Cardiac muscle cell (in vitro differentiated cells and primary cell): ENCODE results near the gene TENT5D. TPM values are rescaled to one million over a fixed set of nuclear protein-coding genes. Genes with fewer than 3 reads are reported as not detected.
A peak's percentile ranks its signal among the peaks of the same experiment; 100 is the strongest.
"Not testable (repeated sequence)": the region's sequence is repeated elsewhere in the genome, so short reads cannot be mapped to it uniquely, and the experiment has no call there.

ENCODE experiments used
- DNase-seq, 2 donors: peaks; one replicate each; pipeline versions ENCODE4 v3.0.0 to v3.0.0-alpha.2; 2010 to 2017; ENCODE audit warnings: low read depth in 1 of 2, low spot score in 1 of 2
- H3K27ac ChIP-seq: fragments of 200-600 bp; sonication (generic); 2 replicates; pipeline ENCODE4 v1.5.1; 2016
- H3K27me3 ChIP-seq: fragments of 200-600 bp; sonication (generic); 2 replicates; pipeline ENCODE4 v1.6.0; 2016; ENCODE audit warnings: control low read depth
- H3K36me3 ChIP-seq: fragments of 200-600 bp; sonication (generic); 2 replicates; pipeline ENCODE4 v1.5.1; 2016; ENCODE audit warnings: control low read depth
- H3K4me1 ChIP-seq: fragments of 200-600 bp; sonication (generic); 2 replicates; pipeline ENCODE4 v1.8.1; 2017; ENCODE audit warnings: low read depth, mild to moderate bottlenecking, mixed run types
- H3K4me3 ChIP-seq: fragments of 200-600 bp; sonication (generic); 2 replicates; pipeline ENCODE4 v1.5.1; 2016; ENCODE audit warnings: mild to moderate bottlenecking
- H3K9me3 ChIP-seq: fragments of 200-600 bp; sonication (generic); 2 replicates; pipeline ENCODE4 v1.5.1; 2017; ENCODE audit warnings: low read depth, mild to moderate bottlenecking, control low read depth
- CTCF ChIP-seq: IDR thresholded peaks from 2 replicates; pipeline ENCODE4 v1.5.1; 2012; ENCODE audit warnings: low read depth, mild to moderate bottlenecking, low read length
- polyA plus RNA-seq: library from polyadenylated mRNA; unstranded; fragments of >200 nt; fragmentation: Nextera tagmentation; extraction: Ambion mirVana; gene quantifications from 2 replicates; pipeline ENCODE4 v1.2.1, GENCODE V29; 2016
- total RNA-seq: library from RNA; depleted of rRNA; stranded (reverse); fragments of >200 nt; gene quantifications from 2 replicates; pipeline ENCODE4 v1.2.3, GENCODE V29; 2016

The TENT5D gene
- total and polyA plus RNA-seq, 2 experiments from 2014 or later: not detected

GRCh38 chrX:80430826-80431504 lies 10.7 kb downstream of the TENT5D start:
- no peak for TF ChIP-seq CTCF
- Histone ChIP-seq H3K4me1 (no peaks in the 10 kb centered on the region), H3K36me3 (no peaks in the 10 kb centered on the region), H3K9me3 (no peaks in the 10 kb centered on the region), H3K27me3 (no peaks in the 10 kb centered on the region), H3K27ac (no peak overlapping the region), H3K4me3 (no peak overlapping the region)
- peak in 1 of 2 donors; percentile 2 for DNase-seq

DNA sequence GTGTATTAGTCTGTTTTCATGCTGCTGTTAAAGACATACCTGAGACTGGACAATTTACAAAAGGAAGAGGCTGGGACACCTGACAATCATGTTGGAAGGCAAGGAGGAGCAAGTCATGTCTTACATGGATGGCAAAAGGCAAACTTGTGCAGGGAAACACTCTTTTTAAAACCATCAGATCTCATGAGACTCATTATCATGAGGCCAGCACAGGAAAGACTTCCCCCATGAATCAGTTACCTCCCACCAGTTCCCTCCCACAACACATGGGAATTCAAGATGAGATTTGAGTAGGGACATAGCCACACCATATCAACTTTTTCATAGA lies 11.2 kb downstream of the TENT5D start:
- Histone ChIP-seq H3K27ac (no peak overlapping the region), H3K9me3 (no peaks in the 10 kb centered on the region), H3K4me3 (no peak overlapping the region), H3K27me3 (no peaks in the 10 kb centered on the region), H3K36me3 (no peaks in the 10 kb centered on the region), H3K4me1 (no peaks in the 10 kb centered on the region)
- DNase-seq: no peak
- no peak for TF ChIP-seq CTCF

- H3K4me3 ChIP-seq: no peak overlapping the region
- H3K27ac ChIP-seq: no peak overlapping the region
- no peaks in the 10 kb centered on the region for H3K36me3 ChIP-seq
- no peak for TF ChIP-seq CTCF
- H3K27me3 ChIP-seq: no peaks in the 10 kb centered on the region
- H3K4me1 ChIP-seq: no peaks in the 10 kb centered on the region
- no peaks in the 10 kb centered on the region for H3K9me3 ChIP-seq
- no peak for DNase-seq
Measured at GRCh38 chrX:80432441-80432840, 12.2 kb downstream of the TENT5D start.

DNA sequence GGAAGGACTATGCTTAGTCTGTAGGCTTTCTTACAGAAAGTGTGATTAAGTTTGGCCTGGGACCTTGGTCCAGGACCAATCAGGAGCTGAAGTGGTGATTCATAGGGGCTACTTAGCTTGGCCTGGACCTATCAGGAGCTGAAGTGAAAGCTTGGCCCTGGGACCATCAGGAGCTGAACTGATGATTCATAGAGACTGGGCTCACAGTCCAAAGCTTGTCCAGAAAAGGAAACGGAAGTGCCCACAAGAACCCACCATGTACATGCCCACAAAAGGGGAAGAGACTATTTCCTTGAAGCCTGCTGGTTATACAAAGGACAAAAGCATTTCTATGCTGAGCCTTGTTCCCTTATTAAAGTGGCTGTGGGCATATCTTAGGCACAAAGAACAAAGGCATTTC lies 12.6 kb downstream of the TENT5D start:
- no peak for TF ChIP-seq CTCF
- Histone ChIP-seq H3K27me3 (no peaks in the 10 kb centered on the region), H3K4me3 (no peak overlapping the region), H3K27ac (no peak overlapping the region), H3K36me3 (no peaks in the 10 kb centered on the region), H3K4me1 (no peaks in the 10 kb centered on the region), H3K9me3 (no peaks in the 10 kb centered on the region)
- peak in 1 of 2 donors; percentile 6 for DNase-seq

DNA sequence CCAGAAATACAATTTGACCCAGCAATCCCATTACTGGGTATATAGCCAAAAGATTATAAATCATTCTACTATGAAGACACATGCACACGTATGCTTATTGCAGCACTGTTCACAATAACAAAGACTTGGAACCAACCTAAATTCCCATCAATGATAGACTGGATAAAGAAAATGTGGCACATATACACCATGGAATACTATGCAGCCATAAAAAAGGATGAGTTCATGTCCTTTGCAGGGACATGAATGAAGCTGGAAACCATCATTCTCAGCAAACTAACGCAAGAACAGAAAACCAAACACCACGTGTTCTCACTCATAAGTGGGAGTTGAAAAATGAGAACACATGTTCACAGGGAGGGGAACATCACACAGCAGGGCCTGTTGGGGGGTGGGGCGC lies 47.9 kb downstream of the TENT5D start:
- not testable (repeated sequence) for DNase-seq, H3K4me1 ChIP-seq, H3K9me3 ChIP-seq, H3K27me3 ChIP-seq, H3K4me3 ChIP-seq, H3K36me3 ChIP-seq, H3K27ac ChIP-seq

GRCh38 chrX:80471582-80471981 lies 51.3 kb downstream of the TENT5D start:
- no peaks in the 10 kb centered on the region for H3K4me1 ChIP-seq

More at GRCh38 chrX:80471582-80471981, 51.3 kb downstream of the TENT5D start:
- no peak overlapping the region for H3K4me3 ChIP-seq
- H3K36me3 ChIP-seq: no peaks in the 10 kb centered on the region
- no peak for TF ChIP-seq CTCF
- H3K27ac ChIP-seq: no peak overlapping the region
- no peak for DNase-seq
- H3K27me3 ChIP-seq: no peaks in the 10 kb centered on the region
- no peaks in the 10 kb centered on the region for H3K9me3 ChIP-seq
